ENCODE results near the gene MARVELD1.

MARVELD1 gene

GRCh38 chr10:97721871-97722780, 8.6 kb downstream of the MARVELD1 start:
- no peak for DNase-seq (ENCODE audit: low read depth)

- DNase-seq (ENCODE audit: low read depth): peak; percentile 35
These were observed 9.5 kb downstream of the MARVELD1 start for GRCh38 chr10:97723001-97723400.

GRCh38 chr10:97724341-97724941, 10.9 kb downstream of the MARVELD1 start:
- peak; percentile 34 for DNase-seq (ENCODE audit: low read depth)

GRCh38 chr10:97726636-97727178, 13.2 kb downstream of the MARVELD1 start:
- DNase-seq (ENCODE audit: low read depth): peak; percentile 74

- DNase-seq (ENCODE audit: low read depth): no peak
These were observed 15.5 kb downstream of the MARVELD1 start for GRCh38 chr10:97729014-97729413.

GRCh38 chr10:97731346-97732051, 18.0 kb downstream of the MARVELD1 start:
- DNase-seq (ENCODE audit: low read depth): peak; percentile 85

GRCh38 chr10:97732052-97732359, 18.5 kb downstream of the MARVELD1 start:
- DNase-seq (ENCODE audit: low read depth): no peak

- no peak for DNase-seq (ENCODE audit: low read depth)
These were observed 19.7 kb downstream of the MARVELD1 start for GRCh38 chr10:97733256-97733655.

- DNase-seq (ENCODE audit: low read depth): no peak
These were observed 20.5 kb downstream of the MARVELD1 start for GRCh38 chr10:97734021-97734420.

DNA sequence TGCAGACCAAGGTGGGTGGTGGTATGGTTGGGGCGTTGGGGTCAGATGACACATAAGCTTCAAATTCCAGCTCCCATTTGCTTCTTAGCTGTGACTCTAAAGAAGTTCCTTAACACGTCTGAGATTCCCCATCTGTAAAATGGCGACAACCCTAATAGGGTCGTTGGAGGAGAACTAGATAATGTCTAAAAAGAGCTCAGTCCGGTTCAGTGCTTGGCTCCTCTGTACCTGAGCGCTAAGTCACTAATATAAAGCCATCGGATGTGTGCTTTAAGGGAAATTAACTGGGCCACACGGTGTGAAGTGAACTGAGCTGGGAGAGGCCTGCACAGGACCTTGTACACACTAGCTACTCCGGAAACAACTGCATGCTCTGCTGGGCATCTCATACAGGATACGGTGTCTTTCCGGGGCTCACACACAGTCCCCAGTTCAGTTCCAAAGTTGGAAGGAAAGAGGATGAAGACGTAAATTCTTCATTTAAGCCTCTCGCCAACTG, 22.9 kb downstream of the MARVELD1 start:
- no peak for DNase-seq (ENCODE audit: low read depth)

GRCh38 chr10:97736902-97737769, 23.6 kb downstream of the MARVELD1 start, which contains the start of gene ZFYVE27:
ZFYVE27 (plus strand) TSS chr10:97737128; CDS start chr10:97738478, 1,350 bp downstream.
- peak; percentile 95 for DNase-seq (ENCODE audit: low read depth)

DNA sequence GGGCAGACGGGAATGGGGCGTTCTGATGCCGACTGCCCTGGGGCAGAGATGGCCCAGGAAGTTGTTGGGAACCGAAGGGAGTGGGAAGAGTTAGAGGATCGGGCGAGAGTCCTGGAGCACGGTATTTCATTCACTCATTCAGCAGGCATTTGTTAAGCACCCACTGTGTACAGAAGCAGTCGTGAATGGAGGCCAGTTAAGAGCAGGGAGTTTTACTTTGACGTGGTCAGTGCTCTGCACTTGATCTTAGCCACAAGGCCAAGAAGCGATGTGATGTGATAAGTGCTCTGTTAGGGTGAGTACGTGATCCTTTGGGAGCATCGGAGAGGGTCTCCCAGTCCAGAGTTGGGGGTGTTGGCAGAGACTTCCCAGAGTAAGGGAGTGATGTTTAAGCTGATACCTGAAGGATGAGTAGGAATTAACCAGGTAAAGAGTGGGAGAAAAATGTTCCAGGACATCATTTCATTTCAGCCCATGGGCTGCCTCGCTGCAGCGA, 24.3 kb downstream of the MARVELD1 start:
- no peak for DNase-seq (ENCODE audit: low read depth)

GRCh38 chr10:97738616-97739015, 25.1 kb downstream of the MARVELD1 start:
- DNase-seq (ENCODE audit: low read depth): no peak

DNA sequence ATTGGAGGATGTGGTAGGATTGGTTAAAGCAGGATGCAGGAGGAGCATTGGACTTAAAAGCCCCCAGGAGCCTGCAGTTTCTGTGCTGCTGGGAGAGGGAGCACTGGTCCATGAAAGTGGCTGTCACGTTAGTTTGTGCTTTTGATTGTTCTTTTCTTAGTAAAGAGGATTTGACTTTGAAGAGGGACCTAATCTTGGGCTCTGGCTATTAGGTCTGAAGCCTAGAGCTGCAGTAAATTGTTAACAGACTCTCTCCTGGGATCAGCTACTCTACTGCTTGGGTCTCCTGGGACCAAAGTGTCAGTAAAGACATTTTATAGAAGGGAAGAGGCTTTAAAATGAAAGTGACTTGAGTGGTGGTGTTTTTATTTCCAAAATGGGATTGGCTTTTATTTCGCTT, 27.1 kb downstream of the MARVELD1 start:
- no peak for DNase-seq (ENCODE audit: low read depth)

- no peak for DNase-seq (ENCODE audit: low read depth)
These were observed 29.8 kb downstream of the MARVELD1 start for GRCh38 chr10:97743169-97743943.

GRCh38 chr10:97744405-97745035, 31.0 kb downstream of the MARVELD1 start:
- no peak for DNase-seq (ENCODE audit: low read depth)

GRCh38 chr10:97747573-97747972, 34.0 kb downstream of the MARVELD1 start:
- DNase-seq (ENCODE audit: low read depth): no peak

DNA sequence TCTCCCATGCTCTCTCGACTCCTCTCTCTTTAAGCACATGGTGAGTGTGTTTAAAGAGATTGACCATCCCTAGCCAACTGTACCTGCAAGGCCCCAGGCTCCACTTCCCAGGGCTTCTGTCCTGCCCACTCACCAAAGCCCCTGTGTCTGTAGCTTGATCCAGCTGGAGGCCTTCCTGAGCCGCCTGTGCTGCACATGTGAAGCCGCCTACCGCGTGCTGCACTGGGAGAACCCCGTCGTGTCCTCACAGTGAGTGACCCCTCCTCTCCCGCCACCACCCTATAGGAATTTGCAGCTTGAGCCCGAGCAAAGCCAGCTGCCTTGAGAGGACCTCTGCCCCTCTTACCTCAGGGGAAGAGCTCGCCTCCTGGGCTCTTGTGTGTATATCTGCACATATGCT, 34.6 kb downstream of the MARVELD1 start:
- DNase-seq (ENCODE audit: low read depth): no peak

- no peak for DNase-seq (ENCODE audit: low read depth)
These were observed 39.4 kb downstream of the MARVELD1 start for GRCh38 chr10:97752956-97753355.

- no peak for DNase-seq (ENCODE audit: low read depth)
These were observed 41.2 kb downstream of the MARVELD1 start for GRCh38 chr10:97754726-97755125.

Data from ELR (cell line).